SK-N-SH treated with all-trans-retinoic acid at 6 μM for 48 hours (cell line): ENCODE data around the gene PPP2R5B.

Experiments used
- ARNTL ChIP-seq: fragments of 450-650 bp; formaldehyde crosslinking; IDR thresholded peaks from 2 replicates; pipeline ENCODE4 v1.5.0; 2020; ENCODE audit warnings: low read depth, mild to moderate bottlenecking, moderate library complexity, borderline replicate concordance
- BACH2 ChIP-seq: fragments of 250-450 bp; sonication (Bioruptor Pico); IDR thresholded peaks from 2 replicates; pipeline ENCODE4 v1.9.0; 2021; ENCODE audit warnings: mild to moderate bottlenecking, borderline replicate concordance
- CSDC2 ChIP-seq: fragments of 250-450 bp; sonication (Bioruptor Pico); IDR thresholded peaks from 2 replicates; pipeline ENCODE4 v1.5.0; 2020; ENCODE audit warnings: mild to moderate bottlenecking, moderate library complexity
- GLIS3 ChIP-seq: fragments of 250-450 bp; sonication (Bioruptor Pico); IDR thresholded peaks from 2 replicates; pipeline ENCODE4 v1.5.0; 2020; ENCODE audit warnings: mild to moderate bottlenecking, moderate library complexity
- ISL1 ChIP-seq: fragments of 250-450 bp; sonication (Bioruptor Pico); IDR thresholded peaks from 2 replicates; pipeline ENCODE4 v2.1.2; 2022; ENCODE audit warnings: mild to moderate bottlenecking, moderate library complexity
- OSR1 ChIP-seq: fragments of 250-450 bp; sonication (Bioruptor Pico); IDR thresholded peaks from 2 replicates; pipeline ENCODE4 v1.8.0; 2022; ENCODE audit warnings: moderate library complexity, mild to moderate bottlenecking, inconsistent platforms
- RARB ChIP-seq: fragments of 250-450 bp; sonication (Bioruptor Pico); IDR thresholded peaks from 2 replicates; pipeline ENCODE4 v1.8.0; 2021; ENCODE audit warnings: mild to moderate bottlenecking, moderate library complexity
- TCF4 ChIP-seq: fragments of 250-450 bp; sonication (Bioruptor Pico); IDR thresholded peaks from 2 replicates; pipeline ENCODE4 v1.8.0; 2021; ENCODE audit warnings: mild to moderate bottlenecking, moderate library complexity, borderline replicate concordance
- TOX ChIP-seq: fragments of 250-450 bp; sonication (Bioruptor Pico); IDR thresholded peaks from 2 replicates; pipeline ENCODE4 v1.8.0; 2021; ENCODE audit warnings: mild to moderate bottlenecking, moderate library complexity, borderline replicate concordance
- ZFP3 ChIP-seq: fragments of 250-450 bp; sonication (Bioruptor Pico); IDR thresholded peaks from 2 replicates; pipeline ENCODE4 v1.5.0; 2020; ENCODE audit warnings: mild to moderate bottlenecking, moderate library complexity
- ZFP30 ChIP-seq: fragments of 450-650 bp; formaldehyde crosslinking; IDR thresholded peaks from 2 replicates; pipeline ENCODE4 v1.5.0; 2022; ENCODE audit warnings: mild to moderate bottlenecking, moderate library complexity
- ZNF70 ChIP-seq: fragments of 450-650 bp; formaldehyde crosslinking; IDR thresholded peaks from 2 replicates; pipeline ENCODE4 v1.5.0; 2020; ENCODE audit warnings: mild to moderate bottlenecking, moderate library complexity
- TF ChIP-seq, protein P1 (sequence below): fragments of 250-450 bp; sonication (Bioruptor Pico); IDR thresholded peaks from 2 replicates; pipeline ENCODE4 v1.5.1; 2021; ENCODE audit warnings: mild to moderate bottlenecking, moderate library complexity
- TF ChIP-seq, protein P2 (sequence below): fragments of 250-450 bp; sonication (Bioruptor Pico); IDR thresholded peaks from 2 replicates; pipeline ENCODE4 v1.8.0; 2020; ENCODE audit warnings: mild to moderate bottlenecking, moderate library complexity, borderline replicate concordance

DNA sequence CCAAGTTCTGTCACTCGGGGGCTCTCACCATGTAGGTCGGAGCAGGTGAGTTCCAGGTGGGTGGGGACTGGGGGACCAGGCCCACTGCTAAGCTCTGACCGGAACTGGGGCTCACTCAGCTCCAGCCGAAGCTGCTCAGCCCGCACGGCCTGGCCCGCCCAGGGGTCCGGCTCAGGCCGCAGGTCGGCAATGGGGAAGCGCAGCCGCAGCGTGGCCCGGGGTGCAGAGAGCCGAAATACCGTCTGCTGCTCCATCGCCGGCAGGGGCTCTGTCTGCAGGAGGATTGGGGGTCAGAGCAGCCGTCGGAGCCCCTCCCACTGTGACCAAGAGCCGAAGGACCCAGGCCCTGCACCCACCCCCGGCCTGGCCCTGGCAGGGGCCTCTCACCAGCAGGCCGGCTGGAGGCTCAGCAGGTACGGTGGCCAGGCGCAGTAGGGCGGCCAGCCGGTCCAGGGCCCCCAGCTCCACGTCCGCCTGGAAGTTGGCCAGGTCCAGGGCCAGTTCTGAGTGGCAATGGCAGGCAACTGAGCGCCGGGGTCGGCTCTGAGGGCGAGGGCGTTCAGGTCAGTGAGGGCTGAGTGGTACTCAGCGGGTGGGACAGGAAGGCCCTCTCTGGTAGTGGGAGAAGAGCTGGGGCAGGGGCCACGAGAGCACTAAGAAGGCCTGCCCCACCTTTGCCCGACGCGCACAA, 14.7 kb upstream of the PPP2R5B start:
- TF ChIP-seq RARB (no peak), OSR1 (CRISPR knock-in tag) (no peak), TCF4 (CRISPR knock-in tag) (no peak), ZFP30 (CRISPR knock-in tag) (no peak), ZNF70 (CRISPR knock-in tag) (no peak), ZFP3 (CRISPR knock-in tag) (no peak), ARNTL (CRISPR knock-in tag) (no peak), CSDC2 (no peak), BACH2 (CRISPR knock-in tag) (no peak), TOX (CRISPR knock-in tag) (no peak), ISL1 (no peak), GLIS3 (CRISPR knock-in tag) (no peak)
- TF ChIP-seq, protein P1, sequence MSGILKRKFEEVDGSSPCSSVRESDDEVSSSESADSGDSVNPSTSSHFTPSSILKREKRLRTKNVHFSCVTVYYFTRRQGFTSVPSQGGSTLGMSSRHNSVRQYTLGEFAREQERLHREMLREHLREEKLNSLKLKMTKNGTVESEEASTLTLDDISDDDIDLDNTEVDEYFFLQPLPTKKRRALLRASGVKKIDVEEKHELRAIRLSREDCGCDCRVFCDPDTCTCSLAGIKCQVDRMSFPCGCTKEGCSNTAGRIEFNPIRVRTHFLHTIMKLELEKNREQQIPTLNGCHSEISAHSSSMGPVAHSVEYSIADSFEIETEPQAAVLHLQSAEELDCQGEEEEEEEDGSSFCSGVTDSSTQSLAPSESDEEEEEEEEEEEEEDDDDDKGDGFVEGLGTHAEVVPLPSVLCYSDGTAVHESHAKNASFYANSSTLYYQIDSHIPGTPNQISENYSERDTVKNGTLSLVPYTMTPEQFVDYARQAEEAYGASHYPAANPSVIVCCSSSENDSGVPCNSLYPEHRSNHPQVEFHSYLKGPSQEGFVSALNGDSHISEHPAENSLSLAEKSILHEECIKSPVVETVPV (CRISPR knock-in tag) = no peak
- TF ChIP-seq, protein P2, sequence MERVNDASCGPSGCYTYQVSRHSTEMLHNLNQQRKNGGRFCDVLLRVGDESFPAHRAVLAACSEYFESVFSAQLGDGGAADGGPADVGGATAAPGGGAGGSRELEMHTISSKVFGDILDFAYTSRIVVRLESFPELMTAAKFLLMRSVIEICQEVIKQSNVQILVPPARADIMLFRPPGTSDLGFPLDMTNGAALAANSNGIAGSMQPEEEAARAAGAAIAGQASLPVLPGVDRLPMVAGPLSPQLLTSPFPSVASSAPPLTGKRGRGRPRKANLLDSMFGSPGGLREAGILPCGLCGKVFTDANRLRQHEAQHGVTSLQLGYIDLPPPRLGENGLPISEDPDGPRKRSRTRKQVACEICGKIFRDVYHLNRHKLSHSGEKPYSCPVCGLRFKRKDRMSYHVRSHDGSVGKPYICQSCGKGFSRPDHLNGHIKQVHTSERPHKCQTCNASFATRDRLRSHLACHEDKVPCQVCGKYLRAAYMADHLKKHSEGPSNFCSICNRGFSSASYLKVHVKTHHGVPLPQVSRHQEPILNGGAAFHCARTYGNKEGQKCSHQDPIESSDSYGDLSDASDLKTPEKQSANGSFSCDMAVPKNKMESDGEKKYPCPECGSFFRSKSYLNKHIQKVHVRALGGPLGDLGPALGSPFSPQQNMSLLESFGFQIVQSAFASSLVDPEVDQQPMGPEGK (CRISPR knock-in tag) = no peak
